GM12891 (cell line): Measurements from ENCODE around the gene MYO5B.

Experiments
- DNase-seq: peaks from one replicate; pipeline ENCODE4 v3.0.0; 2011; ENCODE audit warnings: low spot score; ENCODE audit not compliant: insufficient read length
- FAIRE-seq: peaks from 2 replicates; lab custom pipeline; 2011; peaks lifted over from hg19 to GRCh38; lab: Jason Lieb, UNC
- PAX5 ChIP-seq: IDR thresholded peaks from 2 replicates; pipeline ENCODE4 v1.6.1; 2011; ENCODE audit warnings: low read length, moderate library complexity, mild to moderate bottlenecking; ENCODE audit not compliant: insufficient read depth, severe bottlenecking
- POLR2A ChIP-seq: IDR thresholded peaks from 2 replicates; pipeline ENCODE4 v1.6.1; 2011; ENCODE audit warnings: low read depth, low read length, control low read depth
- POLR2AphosphoS5 ChIP-seq: IDR thresholded peaks from 2 replicates; pipeline ENCODE4 v1.6.1; 2011; ENCODE audit warnings: low read depth, low read length, control low read depth
- POU2F2 ChIP-seq: IDR thresholded peaks from 2 replicates; pipeline ENCODE4 v1.6.1; 2011; ENCODE audit warnings: low read depth, mild to moderate bottlenecking, control low read depth, low read length, moderate library complexity
- SPI1 ChIP-seq: IDR thresholded peaks from 2 replicates; pipeline ENCODE4 v1.6.1; 2011; ENCODE audit warnings: low read depth, low read length, control low read depth
- TAF1 ChIP-seq: IDR thresholded peaks from 2 replicates; pipeline ENCODE4 v1.6.1; 2011; ENCODE audit warnings: low read depth, low read length, control low read depth

Gene MYO5B

DNA sequence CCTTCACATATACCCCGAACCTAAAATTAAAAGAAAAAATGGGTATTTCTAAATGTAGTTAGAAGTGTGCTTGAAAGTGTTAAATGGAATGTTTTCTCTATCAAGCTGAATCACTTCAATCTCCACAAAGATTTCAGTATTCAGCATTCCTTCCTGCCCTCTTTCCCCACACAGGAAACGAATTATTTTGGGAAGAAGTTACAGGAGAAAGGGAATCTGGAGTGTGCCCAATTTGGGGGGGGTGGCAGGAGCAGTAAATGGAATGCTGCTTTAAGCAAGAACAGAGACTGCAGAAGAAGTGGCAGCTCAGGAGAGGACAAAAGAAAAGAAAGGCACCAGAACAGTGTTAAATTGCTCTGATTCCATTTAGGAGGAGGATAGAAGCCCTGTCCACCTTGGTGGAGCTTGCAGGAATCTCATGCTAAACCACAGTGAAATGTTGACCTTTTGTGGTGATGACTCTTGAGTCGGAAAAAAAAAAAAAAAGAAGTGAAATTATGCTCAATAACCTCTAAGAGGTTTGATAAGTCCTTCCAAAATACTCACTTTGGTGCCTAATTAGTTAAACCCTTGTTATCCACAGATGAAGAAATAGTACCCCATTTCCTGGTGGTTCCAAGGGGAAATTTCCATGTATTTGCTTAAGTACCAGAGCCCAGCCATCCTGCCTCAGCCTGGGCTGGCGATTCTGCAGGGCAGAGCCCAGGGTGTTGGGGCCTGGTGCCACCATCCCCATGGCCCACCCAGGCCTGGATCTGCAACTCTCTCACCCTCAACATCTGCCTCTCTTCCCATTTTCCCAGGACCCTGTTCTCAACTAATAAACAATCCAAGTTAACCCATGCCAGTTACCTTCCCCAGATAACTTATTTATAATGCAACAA lies 56.5 kb downstream of the MYO5B start:
- FAIRE-seq, result no peak
- no peak for DNase-seq
- TF ChIP-seq POLR2AphosphoS5 (no peak), TAF1 (no peak), POU2F2 (no peak), SPI1 (no peak), PAX5 (no peak), POLR2A (no peak)

DNA sequence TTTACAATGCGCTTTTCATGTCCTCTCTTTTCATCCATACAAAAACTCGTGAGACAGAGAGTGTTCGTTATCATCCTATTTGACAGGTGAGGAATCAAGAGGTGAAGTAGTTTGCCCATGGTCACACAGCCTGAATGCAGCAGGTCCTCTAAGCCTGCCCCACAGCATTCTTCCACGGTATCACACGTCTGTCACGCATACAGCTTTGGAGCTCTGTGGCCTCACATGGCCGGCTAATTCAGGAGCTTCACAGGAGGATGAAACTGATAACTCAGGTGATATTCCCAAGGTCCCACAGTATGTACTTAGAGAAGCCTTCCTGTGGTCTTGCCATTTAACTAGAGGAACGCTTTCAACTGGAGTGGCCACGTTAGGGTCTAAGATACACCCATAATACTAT lies 59.0 kb downstream of the MYO5B start:
- TF ChIP-seq PAX5, result no peak
- no peak for TF ChIP-seq POLR2A
- no peak for TF ChIP-seq POU2F2
- no peak for TF ChIP-seq POLR2AphosphoS5
- no peak for TF ChIP-seq TAF1
- no peak for TF ChIP-seq SPI1
- FAIRE-seq (no peak), DNase-seq (no peak)

DNA sequence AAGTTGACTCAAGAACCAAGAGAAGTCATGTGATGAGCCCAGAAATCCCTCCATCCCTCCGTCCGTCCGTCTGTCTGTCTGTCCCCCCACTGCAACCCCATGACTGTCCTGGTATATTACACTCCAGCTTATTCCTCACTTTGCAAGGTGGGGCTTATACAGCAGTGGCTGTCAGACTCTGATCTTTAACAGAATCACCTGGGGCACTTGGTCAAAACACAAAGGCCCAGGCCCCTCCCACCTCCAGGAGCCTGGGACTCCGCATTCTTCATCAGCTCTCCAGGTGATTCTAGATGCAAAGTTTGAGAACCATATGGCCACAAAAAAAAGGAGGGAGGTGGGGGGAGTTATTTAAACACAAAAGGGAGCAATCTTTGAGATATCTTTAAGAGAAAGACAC lies 61.4 kb downstream of the MYO5B start:
- TF ChIP-seq SPI1, result no peak
- TF ChIP-seq POU2F2, result no peak
- TF ChIP-seq TAF1, result no peak
- TF ChIP-seq PAX5, result no peak
- no peak for TF ChIP-seq POLR2AphosphoS5
- TF ChIP-seq POLR2A, result no peak
- DNase-seq, result no peak

DNA sequence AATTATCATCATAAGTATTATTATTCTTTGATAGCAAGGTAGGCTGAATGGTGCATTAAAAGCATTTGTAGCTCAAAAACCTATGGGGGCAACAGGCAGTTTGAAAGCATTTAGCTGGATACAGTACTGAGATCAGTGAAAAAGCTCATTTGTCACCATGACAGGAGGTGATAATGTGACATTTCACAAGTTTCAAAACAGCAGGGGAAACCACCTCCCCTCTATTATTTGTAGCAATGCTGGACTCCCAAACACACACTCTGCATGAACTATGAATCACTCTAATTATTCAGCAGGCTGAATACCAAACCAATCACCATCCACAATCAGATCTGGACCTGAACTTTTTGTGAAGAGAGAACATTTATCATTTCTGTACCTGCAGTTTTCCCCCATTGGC lies 63.4 kb downstream of the MYO5B start:
- FAIRE-seq (no peak), DNase-seq (no peak)
- TF ChIP-seq TAF1 (no peak), PAX5 (no peak), POLR2AphosphoS5 (no peak), SPI1 (no peak), POU2F2 (no peak), POLR2A (no peak)

More for the DNA sequence above, 61.4 kb downstream of the MYO5B start:
- no peak for FAIRE-seq

DNA sequence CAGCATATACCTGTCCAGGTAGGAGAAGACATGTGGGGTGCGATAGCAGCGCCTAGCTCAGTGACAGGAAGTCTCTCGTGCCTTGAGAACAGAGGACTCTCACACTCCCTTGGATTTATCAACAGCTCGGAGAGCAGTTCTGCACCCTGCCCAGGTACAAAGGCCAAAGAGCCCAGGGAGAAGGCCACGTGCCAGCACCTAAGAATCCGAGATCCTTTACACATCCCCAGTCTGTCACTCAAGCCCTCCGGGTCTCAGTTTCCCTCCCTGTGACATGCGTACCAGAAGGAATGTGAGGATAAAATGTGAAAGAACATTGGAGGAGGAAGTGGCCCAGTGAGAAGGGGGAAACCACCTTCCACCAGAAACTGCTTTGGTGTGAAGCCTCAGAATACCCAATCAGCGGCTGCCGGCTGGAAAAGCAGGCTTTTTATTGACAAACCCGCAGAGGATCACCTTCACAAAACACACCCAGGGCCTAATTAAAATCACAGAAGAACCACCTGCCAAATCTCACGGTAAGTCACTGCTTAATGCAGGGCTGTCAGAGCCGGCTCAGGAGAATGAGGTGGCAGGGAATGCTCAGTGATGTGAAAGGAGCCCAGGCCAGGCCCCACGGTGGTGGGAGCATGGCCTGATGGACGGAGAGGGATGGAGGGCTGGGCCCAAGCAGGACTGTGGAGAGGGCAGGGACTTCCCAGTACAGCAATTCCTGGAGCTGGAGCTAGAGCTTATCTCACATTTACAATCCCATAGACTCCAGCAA lies 66.3 kb downstream of the MYO5B start:
- FAIRE-seq, result no peak
- no peak for TF ChIP-seq POLR2AphosphoS5
- no peak for TF ChIP-seq POLR2A
- TF ChIP-seq POU2F2, result no peak
- TF ChIP-seq PAX5, result no peak
- no peak for TF ChIP-seq TAF1
- peak; percentile 65 for TF ChIP-seq SPI1
- no peak for DNase-seq

DNA sequence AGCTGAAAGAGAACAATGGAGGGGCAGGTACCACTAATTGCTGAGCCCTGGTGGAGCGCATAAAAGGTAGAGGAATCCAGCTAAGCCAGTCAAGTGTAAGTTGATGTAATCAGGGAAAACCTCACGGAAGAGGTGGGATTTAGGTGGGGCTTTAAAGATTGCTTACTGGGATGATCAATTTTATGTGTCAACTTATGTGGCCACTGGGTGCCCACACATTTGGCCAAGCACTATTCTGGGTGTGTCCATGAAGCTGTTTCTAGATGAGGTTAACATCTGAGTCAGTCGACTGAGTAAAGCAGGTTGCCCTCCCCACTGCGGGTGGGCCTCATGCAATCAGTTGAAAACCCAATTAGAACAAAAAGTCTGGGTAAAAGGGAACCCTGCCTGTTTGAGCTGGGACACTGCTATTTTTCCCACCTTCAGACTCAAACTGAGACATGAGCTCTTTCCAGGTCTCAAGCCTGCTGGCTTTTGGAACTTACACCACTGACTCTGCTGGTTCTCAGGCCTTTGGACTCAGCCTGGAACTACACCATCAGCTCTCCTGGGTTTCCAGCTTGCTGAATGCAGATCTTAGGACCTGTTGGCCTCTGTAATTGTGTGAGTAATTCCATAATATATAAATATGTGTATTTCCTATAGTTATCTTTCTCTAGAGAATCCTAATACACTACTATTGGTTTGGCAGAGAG lies 67.3 kb downstream of the MYO5B start:
- no peak for FAIRE-seq
- DNase-seq, result no peak
- TF ChIP-seq POLR2AphosphoS5 (no peak), POU2F2 (no peak), PAX5 (no peak), POLR2A (no peak), TAF1 (no peak), SPI1 (no peak)

DNA sequence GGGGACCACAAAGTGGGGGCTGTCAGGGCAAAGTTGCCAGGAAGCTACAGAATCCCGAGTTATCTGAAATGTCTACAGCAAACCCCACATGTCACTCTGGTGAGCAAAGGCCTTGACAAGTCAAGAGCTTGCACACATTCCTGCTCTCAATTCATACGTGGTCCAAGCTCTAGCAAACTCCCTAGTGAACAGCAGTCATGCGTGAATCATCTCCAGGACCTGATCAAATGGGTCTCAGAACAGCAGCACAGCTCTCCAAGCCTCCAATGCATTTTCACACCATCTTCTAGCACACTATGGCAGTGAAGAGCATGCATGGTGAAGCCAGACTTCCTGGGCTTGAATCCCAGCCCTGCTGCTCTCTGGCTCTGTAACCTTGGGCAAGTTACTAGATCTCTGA lies 68.5 kb downstream of the MYO5B start:
- no peak for FAIRE-seq
- TF ChIP-seq POU2F2 (no peak), PAX5 (no peak), SPI1 (no peak), POLR2A (no peak), TAF1 (no peak), POLR2AphosphoS5 (no peak)
- no peak for DNase-seq

DNA sequence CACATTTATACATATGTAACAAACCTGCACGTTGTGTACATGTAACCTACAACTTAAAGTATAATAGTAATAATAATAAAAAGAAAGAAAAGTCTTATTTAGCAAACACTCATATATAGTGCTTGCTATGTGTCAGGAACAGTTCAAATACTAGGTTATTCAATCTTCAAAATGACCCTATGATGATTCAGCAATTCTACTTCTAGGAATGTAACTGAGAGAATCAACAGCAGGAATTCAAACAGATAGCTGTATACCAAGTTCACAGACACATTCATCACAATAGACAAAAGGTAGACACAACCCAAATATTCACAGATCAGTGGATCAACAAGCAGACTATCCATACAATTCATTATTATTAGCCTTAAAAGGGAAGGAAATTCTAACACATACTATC lies 69.5 kb downstream of the MYO5B start:
- TF ChIP-seq POU2F2 (no peak), POLR2AphosphoS5 (no peak), PAX5 (no peak), TAF1 (no peak), SPI1 (no peak)
- FAIRE-seq, result no peak
- no peak for DNase-seq

DNA sequence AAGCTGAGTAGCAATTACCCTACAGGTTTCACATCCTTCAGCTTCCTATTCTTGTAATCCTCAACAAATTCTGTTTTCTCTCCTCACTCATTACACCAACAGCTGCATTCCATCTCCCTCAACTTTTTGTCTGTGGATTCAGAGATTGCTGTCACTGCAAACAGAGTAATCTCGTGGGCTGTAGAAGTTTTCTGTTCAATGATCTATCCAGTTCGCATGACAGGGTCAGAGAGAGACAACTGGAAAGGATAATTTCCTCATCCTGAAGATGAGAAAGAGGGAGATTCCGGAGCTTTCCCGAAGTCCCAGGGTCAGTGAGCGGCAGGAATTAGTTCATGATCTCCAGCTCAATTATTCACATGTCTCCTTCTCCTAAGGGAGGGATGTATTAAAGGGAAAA lies 75.7 kb downstream of the MYO5B start:
- DNase-seq (no peak), FAIRE-seq (no peak)
- TF ChIP-seq SPI1 (no peak), POLR2A (no peak), POU2F2 (no peak), POLR2AphosphoS5 (no peak), PAX5 (no peak), TAF1 (no peak)
